SK-N-MC (cell line): ENCODE measurements around the gene ANXA6.

Experiments used
- EZH2 ChIP-seq: fragments of 200-600 bp; sonication (generic); IDR thresholded peaks from one replicate; pipeline ENCODE4 v1.6.1; 2017; ENCODE audit warnings: antibody characterized with exemption
- POLR2AphosphoS5 ChIP-seq: IDR thresholded peaks from 2 replicates; pipeline ENCODE4 v1.6.1; 2012; ENCODE audit warnings: mild to moderate bottlenecking, low read depth, low read length, borderline replicate concordance

GRCh38 chr5:151073280-151073679, 84.3 kb downstream of the ANXA6 start:
- TF ChIP-seq EZH2 (no peak), POLR2AphosphoS5 (no peak)
